HG02588 (cell line): ENCODE measurements around the gene PDXDC1.
"Not testable (repeated sequence)": the region's sequence is repeated elsewhere in the genome, so short reads cannot be mapped to it uniquely, and the experiment has no call there.

Experiments used
- ATAC-seq: cut with Tn5 transposase; IDR thresholded peaks from one replicate; pipeline ENCODE4 v1.9.1; 2021; ENCODE audit warnings: mild to moderate bottlenecking, moderate library complexity; ENCODE audit not compliant: unreplicated experiment

Gene PDXDC1

DNA sequence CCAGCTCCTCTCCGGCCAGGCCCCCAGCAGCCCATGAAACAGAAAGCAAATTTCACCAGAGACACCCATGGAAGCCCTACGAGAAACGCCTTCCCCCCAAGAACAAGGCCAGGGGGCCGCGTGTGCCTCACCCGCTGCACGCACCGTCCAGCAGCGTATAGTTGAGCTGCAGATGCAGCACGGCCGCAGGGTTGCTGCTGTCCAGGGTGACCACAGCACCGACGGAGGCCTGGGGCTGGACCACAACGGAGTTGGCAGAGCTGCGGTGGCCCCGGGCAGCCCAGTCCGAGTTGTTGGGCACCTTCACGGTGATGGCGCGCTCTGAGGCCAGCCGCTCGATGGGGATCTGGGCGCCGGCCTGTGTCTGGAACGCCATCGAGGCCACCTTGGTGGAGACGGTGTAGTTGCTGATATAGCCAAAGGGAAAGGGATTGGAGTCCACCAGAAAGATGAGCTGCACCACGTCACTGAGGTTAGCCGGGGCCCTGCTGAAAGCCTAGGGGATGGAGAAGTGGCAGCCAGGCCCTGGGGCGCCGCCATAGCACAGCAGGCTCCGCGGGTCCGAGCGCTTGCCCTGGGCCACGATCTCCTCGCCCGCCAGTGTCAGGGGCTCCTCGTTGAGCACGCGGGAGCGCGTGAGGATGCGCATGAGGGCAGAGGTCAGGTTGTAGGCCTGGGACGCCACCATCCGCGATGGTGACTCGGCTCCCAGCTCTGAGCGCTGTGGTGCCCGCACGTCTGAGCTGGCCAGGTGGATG is 156.3 kb downstream of the PDXDC1 start:
- not testable (repeated sequence) for ATAC-seq

DNA sequence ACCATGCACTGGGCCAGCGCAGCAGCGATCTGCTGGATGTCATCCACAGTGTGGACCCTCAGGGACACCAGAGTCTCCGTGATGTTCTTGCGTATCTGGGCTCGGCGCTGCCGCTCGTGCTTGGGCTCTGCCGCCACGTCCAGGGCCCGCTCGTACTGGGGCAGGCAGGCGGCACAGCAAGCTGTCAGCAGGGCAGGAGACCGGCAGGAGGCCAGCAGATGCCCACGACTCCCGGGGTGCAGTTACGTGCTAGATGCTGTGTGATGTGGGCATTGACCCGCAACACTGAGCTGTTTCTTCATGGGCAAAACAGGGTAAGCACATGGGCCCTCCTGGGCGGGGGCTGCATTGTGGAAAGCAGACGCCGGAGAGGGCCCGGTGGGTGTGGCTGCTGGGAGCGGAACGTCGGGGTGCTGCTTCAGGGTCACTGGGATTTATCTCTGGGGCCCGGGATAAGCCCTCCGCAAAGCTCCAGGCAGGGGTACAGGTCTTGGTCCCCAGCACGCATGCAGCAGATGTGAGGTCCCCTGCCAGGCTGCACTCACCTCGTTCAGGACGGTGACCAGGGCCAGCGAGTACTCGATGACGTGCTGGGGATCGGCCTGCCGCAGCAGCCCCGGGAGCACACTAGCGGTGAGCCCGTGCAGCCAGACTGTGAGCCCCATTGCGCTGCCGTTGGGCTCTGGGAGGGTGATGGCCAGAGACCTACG is 158.0 kb downstream of the PDXDC1 start:
- ATAC-seq: not testable (repeated sequence)

DNA sequence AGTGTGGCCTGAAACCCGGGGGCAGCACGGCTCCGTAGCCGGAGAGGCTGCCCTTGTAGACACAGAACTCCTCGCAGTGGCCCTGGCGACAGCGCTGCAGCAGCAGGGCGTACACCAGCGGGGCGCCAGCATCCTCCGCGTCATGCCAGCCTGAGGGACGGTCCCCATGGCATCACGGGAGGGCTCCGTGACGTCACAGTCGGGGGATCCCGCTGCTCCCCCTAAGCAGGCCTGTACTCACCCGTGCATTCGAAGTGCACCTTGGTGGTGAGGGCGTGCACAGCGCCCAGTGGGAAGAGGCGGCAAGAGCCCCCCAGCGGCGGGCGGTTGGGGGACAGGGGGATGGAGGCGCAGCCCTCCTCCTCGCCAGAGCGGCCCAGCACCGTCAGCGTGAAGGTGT is 158.7 kb downstream of the PDXDC1 start:
- not testable (repeated sequence) for ATAC-seq

DNA sequence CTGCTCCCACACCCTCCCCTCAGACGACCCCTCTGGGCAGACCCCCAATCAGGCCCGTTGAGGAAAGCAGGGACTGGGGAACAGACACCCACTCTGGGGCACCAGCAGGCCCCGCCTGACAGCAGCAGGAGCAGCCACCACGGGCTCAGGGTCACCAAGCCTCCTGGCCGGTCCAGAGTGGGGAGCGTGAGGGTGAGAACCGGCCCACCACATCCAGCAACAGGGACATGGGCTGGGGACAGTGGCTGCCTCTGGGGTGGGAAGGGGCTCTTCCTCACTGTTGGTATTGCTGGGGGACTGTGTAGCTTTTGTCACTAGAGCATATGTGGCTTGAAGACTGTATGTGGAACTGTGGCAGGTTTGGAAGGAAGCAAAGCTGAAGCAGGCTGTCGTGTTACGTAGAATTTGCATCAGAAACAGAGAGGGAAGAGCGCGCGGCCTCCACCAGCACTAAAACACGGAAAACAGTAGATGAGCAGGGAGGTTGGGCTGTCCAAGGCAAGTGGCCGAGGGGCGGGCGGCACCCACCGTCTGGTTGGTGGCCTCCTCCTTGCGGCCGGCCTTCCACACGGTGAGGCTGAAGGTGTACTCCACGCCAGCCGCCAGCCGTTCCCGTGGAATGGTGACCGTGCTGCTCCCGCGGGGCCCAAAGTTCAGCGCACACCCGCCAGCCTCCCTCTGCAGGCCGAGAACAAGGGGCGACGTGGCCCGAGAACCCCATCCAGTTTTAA is 160.1 kb downstream of the PDXDC1 start:
- not testable (repeated sequence) for ATAC-seq

DNA sequence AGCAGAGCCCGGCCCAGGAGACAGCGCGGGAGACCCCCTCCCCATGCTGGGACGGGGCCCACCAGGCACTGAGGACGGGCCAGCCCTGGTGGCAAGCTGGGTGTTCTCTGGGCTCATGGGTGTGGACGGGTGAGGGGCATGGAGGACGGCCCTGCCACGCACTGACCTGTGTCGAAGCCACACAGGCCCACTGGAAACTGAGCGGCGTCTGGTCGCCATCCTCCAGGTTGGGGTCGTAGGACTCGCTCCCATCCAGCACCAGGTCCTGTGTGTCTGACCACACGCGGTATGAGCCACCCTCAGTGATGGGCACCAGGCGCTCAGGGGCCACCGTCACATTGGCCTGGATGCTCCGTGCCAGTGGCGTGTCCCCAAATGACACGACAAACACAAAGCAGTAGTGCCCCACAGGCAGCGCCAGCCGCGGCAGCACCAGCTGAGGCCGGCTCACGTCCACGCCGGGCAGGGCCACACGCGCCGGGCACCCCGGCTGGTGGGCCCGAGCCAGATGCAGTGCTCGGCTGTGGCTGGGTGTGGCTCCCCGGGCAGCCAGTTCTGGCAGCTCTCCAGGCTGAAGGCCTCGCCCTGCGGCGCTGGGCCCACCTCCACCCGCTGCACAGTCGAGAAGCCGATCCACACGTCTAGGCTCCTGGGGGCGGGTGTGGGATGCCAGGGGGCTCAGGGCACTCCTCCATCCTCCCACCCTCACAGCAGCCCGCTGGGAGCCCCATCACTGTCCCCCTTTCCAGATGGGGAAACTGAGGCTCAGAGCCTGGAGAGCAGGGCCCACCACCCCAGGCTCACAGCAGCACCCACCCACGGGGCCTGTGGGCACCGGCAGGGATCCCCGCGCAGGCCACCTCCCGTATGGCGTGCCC is 160.9 kb downstream of the PDXDC1 start:
- ATAC-seq: not testable (repeated sequence)

DNA sequence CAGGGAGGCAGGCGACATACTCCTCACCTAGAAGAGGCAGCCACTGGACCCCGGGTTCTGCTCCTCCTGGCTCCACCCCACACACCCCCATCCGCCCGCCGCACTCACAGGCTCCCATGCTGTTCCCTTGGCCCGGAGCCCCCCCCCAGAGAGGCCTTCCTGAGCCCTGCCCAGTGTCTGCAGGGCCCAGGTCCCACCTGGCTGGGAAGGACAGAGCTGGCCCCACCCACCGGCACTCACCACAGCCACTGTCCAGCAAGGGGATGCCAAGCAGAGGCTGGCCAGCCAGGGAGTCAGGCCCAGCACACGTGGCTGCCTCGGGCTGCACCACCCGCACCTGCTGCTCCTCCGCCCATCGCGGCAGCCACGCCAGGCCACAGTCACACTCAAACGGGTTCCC is 162.7 kb downstream of the PDXDC1 start:
- not testable (repeated sequence) for ATAC-seq

DNA sequence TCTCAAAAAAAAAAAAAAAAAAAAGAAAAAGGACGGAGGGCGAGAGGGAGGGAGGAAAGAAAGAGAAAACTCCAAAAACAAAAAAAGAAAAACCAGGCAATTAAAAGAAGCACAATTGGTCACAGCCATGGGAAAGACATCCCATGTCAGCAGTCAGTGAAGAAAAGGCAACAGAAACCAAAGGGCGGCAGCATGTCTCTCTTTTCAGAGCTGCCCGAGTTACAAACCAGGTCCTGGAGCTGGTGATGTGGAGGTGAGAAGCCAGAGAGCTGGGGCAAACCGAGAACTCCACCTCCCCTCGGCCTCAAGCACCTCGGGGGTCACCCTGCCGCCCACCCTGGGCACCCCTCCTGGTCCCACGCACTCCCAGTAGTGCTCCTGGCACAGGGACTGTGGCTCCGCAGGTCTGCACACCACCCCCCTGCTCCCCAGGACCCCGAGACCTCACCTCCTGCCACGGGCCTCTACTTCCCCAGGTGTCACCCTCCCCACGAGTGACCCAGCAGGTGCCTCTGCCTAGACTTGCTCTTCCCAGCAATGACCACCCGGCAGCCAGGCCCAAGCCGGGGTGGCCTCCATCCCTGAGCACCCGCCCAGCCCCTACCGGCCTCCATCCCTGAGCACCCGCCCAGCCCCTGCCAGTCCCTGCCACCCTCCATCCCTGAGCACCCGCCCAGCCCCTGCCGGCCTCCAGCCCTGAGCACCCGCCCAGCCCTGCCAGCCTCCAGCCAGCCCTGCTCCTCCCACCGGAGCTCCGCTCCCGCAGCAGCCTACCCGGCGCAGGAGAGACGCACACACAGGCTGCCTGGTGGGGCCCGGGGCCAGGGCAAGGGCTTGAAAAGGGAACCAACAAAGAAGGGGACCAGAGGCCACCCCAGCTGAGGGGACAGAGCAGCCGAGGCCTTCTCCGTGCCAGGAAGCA is 165.9 kb downstream of the PDXDC1 start:
- not testable (repeated sequence) for ATAC-seq

DNA sequence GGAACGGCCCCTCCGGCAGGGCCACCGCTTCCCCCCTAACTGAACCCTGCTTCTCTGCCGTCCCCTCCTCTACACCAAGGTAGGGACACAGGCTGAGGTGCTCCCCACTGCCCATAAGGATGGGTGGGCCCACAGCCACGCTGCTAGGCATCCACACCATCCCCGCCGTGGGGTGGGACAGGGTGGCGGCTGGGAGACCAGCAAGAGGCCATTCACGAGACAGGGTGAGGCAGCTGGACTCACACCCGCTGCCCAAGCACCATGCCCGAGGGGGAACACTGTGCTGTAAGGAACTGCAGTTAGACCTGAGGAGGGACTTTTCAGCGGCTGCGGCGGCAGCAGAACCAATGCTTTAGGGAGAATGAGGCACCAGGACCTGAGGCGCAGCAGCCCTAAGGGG is 166.8 kb downstream of the PDXDC1 start:
- ATAC-seq: no peak

DNA sequence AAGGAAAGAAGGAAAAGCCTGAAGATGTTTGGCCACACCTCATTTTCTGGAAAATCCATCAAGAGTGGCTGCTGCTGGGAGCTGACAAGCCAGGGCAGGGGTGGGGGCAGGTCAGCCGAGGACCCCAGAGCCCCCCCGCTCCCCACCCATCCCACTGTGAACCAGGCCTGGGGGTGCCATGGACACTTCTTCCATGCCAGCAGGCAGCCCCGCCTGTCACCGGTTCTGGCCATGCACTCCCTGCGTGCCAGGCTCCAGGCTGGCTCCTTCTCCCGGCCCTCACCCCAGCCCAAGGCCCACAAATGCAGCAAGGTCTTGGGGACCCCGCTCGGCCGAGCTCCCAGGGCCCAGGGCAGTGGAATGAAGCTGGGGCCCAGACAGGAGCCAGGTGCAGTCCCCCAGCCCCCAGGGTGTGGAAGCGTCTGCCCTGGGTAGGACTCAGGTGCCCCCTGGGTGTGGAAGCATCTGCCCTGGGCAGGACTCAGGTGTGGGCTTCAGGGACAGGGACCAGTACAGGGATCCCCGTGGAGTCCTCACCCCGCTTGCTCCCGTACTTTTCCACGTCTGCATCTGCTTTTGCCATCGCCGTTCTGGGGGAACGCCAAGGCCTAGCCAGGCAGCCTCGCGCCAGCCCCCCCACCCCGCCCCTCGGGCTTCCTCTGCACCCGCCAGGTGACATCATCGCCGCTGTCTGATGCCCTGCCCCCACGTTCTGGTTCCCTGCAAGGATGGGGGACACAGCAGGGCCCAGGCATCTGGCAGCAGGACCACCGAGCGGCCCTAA is 167.5 kb downstream of the PDXDC1 start:
- not testable (repeated sequence) for ATAC-seq

DNA sequence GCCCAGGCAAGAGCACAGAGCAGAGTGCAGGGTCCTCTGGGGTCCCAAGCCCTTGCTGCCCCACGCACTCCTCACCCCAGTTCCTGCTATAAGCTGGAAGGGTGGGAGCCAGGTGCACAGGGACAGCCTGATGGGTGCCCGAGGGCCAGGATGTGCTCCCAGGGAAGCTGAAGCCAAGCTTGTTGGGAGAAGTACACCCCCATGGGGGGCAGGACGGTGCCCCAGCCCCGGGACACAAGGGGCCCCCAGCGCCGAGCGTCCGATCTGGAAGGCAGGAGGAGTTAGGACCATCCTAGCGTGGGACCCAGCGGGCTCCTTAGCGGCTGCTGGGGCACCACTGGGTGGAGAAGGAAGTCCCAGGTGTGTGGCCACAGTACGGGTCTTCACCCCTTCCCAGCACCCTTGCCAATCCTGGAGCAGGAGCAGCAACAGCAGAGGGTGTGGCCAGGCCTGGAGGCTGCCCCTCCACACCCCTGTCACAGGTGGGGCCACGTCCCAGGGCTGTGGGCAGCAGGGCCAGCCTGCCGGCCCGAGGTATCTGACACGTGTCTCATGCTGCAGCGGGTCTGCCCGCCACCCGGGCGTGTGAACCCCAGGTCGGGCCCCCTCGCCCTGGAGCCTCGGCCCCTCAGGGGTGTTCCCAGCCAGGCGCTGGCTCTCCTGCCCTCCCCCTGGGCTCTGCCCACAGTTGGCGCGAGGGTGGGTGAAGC is 168.2 kb downstream of the PDXDC1 start:
- ATAC-seq: not testable (repeated sequence)

DNA sequence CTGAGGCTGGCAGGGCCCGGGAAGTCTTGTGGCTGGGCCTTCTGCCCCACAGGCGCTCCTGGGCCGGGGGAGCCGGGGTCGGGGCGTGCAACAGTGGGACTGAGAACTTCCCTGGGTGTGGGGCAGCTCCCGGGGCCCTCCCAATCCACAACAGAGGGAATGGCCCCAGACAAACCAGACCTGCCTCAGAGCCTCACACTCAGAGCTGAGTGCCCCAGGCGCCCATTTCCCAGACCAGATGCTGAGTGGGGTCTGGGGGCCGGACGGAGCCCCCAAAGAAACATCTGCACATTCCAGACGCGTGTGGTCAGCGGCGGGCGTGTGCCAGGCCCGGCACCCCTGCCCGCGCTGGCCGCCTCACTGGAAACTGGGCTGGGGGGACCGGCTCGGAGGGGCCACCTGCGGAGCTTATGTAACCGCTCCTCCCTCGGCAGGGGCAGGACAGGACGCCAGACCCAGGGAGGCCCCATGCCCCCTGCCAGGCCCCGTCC is 168.8 kb downstream of the PDXDC1 start:
- ATAC-seq: not testable (repeated sequence)

DNA sequence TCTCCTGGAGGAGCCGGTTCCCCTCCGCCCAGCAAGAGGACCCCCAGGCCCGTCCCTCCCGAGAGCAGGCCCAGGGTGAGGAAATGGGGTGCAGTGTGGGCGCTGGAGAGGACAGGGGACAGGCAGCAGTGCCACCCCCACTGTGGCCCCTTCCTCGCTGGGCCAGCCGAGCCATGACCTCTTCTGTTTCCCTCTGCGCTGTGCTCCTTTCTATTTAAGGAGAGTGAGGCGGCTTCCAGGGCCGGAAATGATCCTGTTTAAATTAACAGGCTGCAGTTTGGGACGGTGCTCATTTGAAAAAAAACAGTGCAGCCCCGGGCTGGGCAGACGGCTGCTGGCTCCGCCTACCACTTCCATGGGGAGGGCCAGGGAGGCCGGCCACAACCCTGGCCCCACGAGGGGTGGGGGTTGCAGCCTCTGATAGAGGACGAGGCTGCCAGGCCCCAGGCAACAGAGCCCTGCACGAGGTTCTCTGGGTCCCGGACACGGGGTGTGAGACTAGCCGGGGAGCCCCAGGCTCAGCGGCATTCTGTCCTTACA is 169.3 kb downstream of the PDXDC1 start:
- not testable (repeated sequence) for ATAC-seq

DNA sequence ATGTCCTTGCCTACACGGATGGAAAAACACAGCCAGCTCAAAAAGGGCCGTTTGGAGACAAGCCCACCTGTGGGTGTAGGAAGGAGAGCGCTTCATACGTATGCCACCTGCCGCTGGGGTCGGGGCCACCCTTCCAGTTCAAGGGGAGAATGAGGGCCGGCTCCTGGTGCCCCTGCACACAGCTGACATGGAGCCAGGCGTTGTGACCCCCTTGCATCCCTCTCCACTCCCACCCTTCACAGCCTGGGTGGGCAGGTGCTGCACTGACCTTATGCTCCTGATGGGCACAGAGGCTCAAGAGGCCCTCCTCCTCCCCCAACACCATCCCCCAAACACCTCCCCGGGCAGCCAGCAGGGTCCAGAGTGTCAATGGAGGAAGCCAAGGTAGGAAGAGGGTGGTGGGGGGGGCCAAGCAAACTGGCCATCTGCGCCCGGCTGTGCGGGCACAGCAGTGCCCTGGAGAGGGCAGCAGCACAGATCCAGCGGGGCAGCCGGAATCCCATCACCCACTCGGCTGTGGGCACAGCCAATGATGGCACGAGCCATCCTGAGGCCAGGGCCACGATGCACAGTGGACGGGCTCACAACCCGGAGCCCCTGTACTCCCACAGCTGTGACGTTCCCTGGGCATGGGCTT is 170.1 kb downstream of the PDXDC1 start:
- not testable (repeated sequence) for ATAC-seq

DNA sequence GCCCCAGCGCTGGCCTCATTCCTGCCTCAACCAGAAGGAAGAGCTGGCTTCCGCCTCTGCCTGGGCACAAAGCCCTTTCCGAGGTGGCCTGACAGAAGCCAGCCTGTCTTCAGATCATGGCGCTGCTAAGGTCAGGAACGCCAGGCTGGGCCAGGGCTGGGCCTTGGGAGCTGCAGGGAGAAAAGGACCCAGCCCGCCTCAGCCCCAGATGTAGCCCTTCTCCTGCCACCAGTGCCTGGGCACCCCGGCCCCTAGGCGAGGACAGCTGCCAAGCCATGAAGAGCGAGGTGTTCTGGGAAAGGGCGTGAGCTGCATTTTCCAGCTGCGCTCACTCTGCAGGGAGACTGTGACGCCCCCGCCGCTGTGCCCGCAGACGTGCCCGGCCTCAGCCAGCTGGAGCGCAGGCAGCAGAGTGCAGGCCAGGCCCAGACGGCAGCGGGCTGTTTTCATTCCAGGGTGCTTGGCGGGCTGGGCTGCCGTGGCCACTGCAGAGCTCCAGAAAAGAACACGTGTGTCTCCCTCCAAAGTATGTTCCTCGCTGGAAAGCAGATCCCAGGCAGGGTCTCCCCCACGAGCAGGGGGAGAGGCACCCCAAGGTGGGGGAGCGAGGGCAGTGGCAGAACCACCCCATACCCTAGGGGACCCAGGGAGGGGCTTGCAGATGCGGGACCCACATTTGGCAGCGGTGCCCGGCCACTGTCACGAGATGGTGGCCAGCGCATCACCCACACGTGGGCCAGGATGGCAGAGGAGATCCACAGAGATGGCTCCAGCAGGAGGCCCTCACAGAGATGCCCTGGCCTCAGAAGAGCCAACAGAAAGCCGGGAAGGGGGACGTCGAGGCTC is 170.8 kb downstream of the PDXDC1 start:
- not testable (repeated sequence) for ATAC-seq

DNA sequence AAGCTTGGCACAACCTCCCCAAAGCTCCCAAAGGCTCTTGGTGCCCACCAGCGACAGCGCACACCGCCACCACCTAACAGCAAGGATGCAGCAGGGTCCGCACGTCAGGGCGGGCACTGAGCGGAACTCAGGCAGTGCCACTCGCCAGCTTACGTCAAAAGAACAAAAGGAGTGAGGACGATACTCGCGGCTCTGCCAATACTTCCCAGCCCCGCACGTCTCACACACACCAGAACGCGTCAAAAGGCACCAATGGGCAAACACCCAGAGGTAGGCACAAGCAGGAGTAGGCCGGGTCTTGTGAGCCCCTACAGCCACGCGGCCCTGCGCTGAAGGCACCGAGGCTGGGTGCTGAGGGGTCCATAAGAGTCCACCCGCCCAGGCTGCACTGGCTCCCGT is 171.4 kb downstream of the PDXDC1 start:
- not testable (repeated sequence) for ATAC-seq

DNA sequence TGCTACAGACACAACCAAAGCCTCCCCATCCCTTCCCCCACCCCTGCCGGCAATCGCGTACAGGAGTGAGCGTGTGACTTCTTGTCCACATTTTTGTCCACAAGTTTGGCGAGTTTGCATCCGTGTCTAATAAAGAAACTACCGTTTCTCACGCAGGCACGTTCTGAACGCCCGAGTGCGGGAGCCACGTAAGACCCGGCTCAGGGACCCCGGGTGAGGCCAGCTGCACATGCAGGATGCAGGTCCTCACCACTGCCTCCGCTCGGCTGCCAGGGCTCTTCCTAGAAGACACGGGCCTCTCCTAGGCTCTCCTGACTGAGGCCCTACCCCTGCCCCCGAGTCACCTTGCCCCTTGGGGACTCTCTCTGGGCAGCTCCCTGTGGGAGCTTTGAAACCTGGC is 174.0 kb downstream of the PDXDC1 start:
- ATAC-seq: not testable (repeated sequence)
